HEK293 (cell line): ENCODE data around the gene HLA-E.

Experiments
- KLF1 ChIP-seq: fragments of 450-650 bp; formaldehyde crosslinking; IDR thresholded peaks from 2 replicates; pipeline ENCODE4 v1.5.1; 2016; ENCODE audit warnings: missing biosample characterization, missing genetic modification characterization
- SP2 ChIP-seq: fragments of 450-650 bp; formaldehyde crosslinking; IDR thresholded peaks from 2 replicates; pipeline ENCODE4 v1.5.1; 2016; ENCODE audit warnings: missing biosample characterization, missing genetic modification characterization
- TCF7L2 ChIP-seq: IDR thresholded peaks from 2 replicates; pipeline ENCODE4 v1.6.1; 2011; ENCODE audit warnings: low read depth, mild to moderate bottlenecking, inconsistent platforms, low read length, moderate library complexity, borderline replicate concordance
- ZNF121 ChIP-seq: fragments of 450-650 bp; formaldehyde crosslinking; IDR thresholded peaks from 2 replicates; pipeline ENCODE4 v1.5.1; 2016; ENCODE audit warnings: missing biosample characterization, missing genetic modification characterization
- ZNF335 ChIP-seq: fragments of 450-650 bp; formaldehyde crosslinking; conservative IDR thresholded peaks from 2 replicates; pipeline ENCODE4 v1.5.1; 2016; ENCODE audit warnings: missing biosample characterization, missing genetic modification characterization
- ZNF555 ChIP-seq: fragments of 450-650 bp; formaldehyde crosslinking; conservative IDR thresholded peaks from 2 replicates; pipeline ENCODE4 v1.5.1; 2017; ENCODE audit warnings: missing biosample characterization, mild to moderate bottlenecking, missing genetic modification characterization, inconsistent platforms
- ZNF670 ChIP-seq: fragments of 450-650 bp; formaldehyde crosslinking; IDR thresholded peaks from 2 replicates; pipeline ENCODE4 v1.5.1; 2016; ENCODE audit warnings: missing biosample characterization, missing genetic modification characterization, low read depth
- ZNF701 ChIP-seq: fragments of 450-650 bp; formaldehyde crosslinking; IDR thresholded peaks from 2 replicates; pipeline ENCODE4 v1.5.1; 2016; ENCODE audit warnings: missing biosample characterization, missing genetic modification characterization
- TF ChIP-seq, protein P1 (sequence below): fragments of 450-650 bp; formaldehyde crosslinking; IDR thresholded peaks from 2 replicates; pipeline ENCODE4 v1.5.1; 2016; ENCODE audit warnings: missing biosample characterization, missing genetic modification characterization
- TF ChIP-seq, protein P2 (sequence below): fragments of 450-650 bp; formaldehyde crosslinking; IDR thresholded peaks from 2 replicates; pipeline ENCODE4 v1.5.1; 2016; ENCODE audit warnings: missing biosample characterization, missing genetic modification characterization
- TF ChIP-seq, protein P3 (sequence below): fragments of 450-650 bp; formaldehyde crosslinking; IDR thresholded peaks from 2 replicates; pipeline ENCODE4 v1.5.1; 2016; ENCODE audit warnings: missing biosample characterization, missing genetic modification characterization
- TF ChIP-seq, protein P4 (sequence below): fragments of 450-650 bp; formaldehyde crosslinking; IDR thresholded peaks from 2 replicates; pipeline ENCODE4 v1.5.1; 2016; ENCODE audit warnings: missing biosample characterization, missing genetic modification characterization
- TF ChIP-seq, protein P5 (sequence below): fragments of 450-650 bp; formaldehyde crosslinking; IDR thresholded peaks from 2 replicates; pipeline ENCODE4 v1.5.1; 2016; ENCODE audit warnings: missing biosample characterization, missing genetic modification characterization

DNA sequence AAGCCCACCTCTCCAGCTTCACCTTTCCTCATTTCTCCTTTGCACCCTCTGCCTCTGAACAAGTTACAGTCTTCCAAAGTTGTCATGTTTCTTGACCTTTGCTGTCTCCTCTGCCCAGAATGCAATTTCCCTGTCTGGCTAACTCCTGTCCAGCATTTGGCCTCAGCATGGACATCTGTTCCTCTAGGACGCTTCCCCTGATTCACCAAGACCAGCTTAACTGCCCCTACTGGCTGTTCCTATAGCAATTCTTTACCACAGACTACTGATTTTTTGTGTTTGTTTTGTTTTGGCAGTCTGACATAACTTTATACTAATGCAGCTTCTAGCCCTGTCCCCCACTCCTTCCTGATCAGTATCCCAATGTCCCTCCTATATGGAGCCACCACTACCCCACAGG lies 53.6 kb downstream of the HLA-E start:
- TF ChIP-seq, protein P1, sequence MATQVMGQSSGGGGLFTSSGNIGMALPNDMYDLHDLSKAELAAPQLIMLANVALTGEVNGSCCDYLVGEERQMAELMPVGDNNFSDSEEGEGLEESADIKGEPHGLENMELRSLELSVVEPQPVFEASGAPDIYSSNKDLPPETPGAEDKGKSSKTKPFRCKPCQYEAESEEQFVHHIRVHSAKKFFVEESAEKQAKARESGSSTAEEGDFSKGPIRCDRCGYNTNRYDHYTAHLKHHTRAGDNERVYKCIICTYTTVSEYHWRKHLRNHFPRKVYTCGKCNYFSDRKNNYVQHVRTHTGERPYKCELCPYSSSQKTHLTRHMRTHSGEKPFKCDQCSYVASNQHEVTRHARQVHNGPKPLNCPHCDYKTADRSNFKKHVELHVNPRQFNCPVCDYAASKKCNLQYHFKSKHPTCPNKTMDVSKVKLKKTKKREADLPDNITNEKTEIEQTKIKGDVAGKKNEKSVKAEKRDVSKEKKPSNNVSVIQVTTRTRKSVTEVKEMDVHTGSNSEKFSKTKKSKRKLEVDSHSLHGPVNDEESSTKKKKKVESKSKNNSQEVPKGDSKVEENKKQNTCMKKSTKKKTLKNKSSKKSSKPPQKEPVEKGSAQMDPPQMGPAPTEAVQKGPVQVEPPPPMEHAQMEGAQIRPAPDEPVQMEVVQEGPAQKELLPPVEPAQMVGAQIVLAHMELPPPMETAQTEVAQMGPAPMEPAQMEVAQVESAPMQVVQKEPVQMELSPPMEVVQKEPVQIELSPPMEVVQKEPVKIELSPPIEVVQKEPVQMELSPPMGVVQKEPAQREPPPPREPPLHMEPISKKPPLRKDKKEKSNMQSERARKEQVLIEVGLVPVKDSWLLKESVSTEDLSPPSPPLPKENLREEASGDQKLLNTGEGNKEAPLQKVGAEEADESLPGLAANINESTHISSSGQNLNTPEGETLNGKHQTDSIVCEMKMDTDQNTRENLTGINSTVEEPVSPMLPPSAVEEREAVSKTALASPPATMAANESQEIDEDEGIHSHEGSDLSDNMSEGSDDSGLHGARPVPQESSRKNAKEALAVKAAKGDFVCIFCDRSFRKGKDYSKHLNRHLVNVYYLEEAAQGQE: no peak
- TF ChIP-seq, protein P2, sequence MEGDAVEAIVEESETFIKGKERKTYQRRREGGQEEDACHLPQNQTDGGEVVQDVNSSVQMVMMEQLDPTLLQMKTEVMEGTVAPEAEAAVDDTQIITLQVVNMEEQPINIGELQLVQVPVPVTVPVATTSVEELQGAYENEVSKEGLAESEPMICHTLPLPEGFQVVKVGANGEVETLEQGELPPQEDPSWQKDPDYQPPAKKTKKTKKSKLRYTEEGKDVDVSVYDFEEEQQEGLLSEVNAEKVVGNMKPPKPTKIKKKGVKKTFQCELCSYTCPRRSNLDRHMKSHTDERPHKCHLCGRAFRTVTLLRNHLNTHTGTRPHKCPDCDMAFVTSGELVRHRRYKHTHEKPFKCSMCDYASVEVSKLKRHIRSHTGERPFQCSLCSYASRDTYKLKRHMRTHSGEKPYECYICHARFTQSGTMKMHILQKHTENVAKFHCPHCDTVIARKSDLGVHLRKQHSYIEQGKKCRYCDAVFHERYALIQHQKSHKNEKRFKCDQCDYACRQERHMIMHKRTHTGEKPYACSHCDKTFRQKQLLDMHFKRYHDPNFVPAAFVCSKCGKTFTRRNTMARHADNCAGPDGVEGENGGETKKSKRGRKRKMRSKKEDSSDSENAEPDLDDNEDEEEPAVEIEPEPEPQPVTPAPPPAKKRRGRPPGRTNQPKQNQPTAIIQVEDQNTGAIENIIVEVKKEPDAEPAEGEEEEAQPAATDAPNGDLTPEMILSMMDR: no peak
- no peak for TF ChIP-seq ZNF555 (tag by site-specific recombination)
- TF ChIP-seq KLF1 (tag by site-specific recombination): no peak
- no peak for TF ChIP-seq SP2 (tag by site-specific recombination)
- no peak for TF ChIP-seq ZNF121 (tag by site-specific recombination)
- no peak for TF ChIP-seq TCF7L2
- no peak for TF ChIP-seq ZNF701
- TF ChIP-seq, protein P3, sequence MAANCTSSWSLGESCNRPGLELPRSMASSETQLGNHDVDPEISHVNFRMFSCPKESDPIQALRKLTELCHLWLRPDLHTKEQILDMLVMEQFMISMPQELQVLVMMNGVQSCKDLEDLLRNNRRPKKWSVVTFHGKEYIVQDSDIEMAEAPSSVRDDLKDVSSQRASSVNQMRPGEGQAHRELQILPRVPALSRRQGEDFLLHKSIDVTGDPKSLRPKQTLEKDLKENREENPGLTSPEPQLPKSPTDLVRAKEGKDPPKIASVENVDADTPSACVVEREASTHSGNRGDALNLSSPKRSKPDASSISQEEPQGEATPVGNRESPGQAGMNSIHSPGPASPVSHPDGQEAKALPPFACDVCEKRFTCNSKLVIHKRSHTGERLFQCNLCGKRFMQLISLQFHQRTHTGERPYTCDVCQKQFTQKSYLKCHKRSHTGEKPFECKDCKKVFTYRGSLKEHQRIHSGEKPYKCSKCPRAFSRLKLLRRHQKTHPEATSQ: no peak
- TF ChIP-seq, protein P4, sequence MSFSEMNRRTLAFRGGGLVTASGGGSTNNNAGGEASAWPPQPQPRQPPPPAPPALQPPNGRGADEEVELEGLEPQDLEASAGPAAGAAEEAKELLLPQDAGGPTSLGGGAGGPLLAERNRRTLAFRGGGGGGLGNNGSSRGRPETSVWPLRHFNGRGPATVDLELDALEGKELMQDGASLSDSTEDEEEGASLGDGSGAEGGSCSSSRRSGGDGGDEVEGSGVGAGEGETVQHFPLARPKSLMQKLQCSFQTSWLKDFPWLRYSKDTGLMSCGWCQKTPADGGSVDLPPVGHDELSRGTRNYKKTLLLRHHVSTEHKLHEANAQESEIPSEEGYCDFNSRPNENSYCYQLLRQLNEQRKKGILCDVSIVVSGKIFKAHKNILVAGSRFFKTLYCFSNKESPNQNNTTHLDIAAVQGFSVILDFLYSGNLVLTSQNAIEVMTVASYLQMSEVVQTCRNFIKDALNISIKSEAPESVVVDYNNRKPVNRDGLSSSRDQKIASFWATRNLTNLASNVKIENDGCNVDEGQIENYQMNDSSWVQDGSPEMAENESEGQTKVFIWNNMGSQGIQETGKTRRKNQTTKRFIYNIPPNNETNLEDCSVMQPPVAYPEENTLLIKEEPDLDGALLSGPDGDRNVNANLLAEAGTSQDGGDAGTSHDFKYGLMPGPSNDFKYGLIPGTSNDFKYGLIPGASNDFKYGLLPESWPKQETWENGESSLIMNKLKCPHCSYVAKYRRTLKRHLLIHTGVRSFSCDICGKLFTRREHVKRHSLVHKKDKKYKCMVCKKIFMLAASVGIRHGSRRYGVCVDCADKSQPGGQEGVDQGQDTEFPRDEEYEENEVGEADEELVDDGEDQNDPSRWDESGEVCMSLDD: no peak
- TF ChIP-seq ZNF335 (tag by site-specific recombination): no peak
- TF ChIP-seq, protein P5, sequence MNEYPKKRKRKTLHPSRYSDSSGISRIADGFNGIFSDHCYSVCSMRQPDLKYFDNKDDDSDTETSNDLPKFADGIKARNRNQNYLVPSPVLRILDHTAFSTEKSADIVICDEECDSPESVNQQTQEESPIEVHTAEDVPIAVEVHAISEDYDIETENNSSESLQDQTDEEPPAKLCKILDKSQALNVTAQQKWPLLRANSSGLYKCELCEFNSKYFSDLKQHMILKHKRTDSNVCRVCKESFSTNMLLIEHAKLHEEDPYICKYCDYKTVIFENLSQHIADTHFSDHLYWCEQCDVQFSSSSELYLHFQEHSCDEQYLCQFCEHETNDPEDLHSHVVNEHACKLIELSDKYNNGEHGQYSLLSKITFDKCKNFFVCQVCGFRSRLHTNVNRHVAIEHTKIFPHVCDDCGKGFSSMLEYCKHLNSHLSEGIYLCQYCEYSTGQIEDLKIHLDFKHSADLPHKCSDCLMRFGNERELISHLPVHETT (tag by site-specific recombination): no peak
- TF ChIP-seq ZNF670 (tag by site-specific recombination): no peak
